ENCODE data around the gene ITGAD.

Gene ITGAD

DNA sequence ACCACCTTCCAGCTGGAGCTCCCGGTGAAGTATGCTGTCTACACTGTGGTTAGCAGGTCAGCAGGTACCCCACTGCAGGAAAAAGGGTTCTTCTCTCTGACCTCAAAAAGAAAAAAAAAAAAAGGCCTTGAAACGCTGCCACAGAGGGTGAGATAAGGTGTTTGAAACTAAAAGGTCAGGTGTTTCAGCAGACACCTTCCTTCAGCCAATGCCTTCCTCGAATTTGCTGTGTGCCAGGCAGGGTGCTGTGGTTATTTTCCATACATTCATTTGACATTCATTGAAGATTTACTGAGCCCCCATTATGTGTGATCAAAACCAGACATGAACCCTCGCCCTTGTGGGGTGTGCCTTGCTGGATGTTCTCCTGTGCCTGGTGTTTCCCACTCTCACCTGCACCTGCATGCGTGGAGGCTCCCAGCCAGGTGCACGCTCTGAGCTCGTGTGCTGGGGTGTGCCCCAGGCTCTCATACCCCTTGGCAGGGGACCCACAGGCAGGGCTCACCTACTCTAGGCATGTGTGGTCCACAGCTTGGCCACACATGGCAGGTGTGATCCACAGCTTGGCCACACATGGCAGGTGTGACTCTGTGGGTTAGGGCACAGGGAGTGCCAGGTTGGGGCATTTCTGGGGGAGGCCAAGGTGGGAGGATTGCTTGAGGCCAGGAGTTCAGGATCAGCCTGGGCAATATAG lies 15.8 kb upstream of the ITGAD start:
- Histone ChIP-seq H3K9ac (ENCODE audit: low read depth, low read length, poor library complexity, severe bottlenecking) (no peak overlapping the region), H3F3A (ENCODE audit: low read depth) (no peaks in the 10 kb centered on the region), H3K4me1 (ENCODE audit: insufficient read depth, low read length, poor library complexity, severe bottlenecking) (no peaks in the 10 kb centered on the region), H3K4me3 (ENCODE audit: low read length, poor library complexity, severe bottlenecking) (no peak overlapping the region), H3K27me3 (ENCODE audit: insufficient read depth, low read length, poor library complexity, severe bottlenecking) (no peaks in the 10 kb centered on the region), H2AFZ (ENCODE audit: low read length) (no peak overlapping the region), H4K20me1 (ENCODE audit: insufficient read depth, low read length, poor library complexity, severe bottlenecking) (no peaks in the 10 kb centered on the region), H3K9me3 (ENCODE audit: insufficient read depth, low read depth, low read length) (no peaks in the 10 kb centered on the region), H3K4me2 (ENCODE audit: low read depth, low read length, poor library complexity, severe bottlenecking) (no peak overlapping the region), H3K9me2 (replicated peaks; ENCODE audit: low read depth, low read length) (no peaks in the 10 kb centered on the region), H3K79me2 (ENCODE audit: insufficient read depth, low read length) (no peaks in the 10 kb centered on the region), H3K36me3 (ENCODE audit: insufficient read depth, low read length) (no peaks in the 10 kb centered on the region)
- TF ChIP-seq EZH2phosphoT487 (IDR thresholded peaks at IDR 0.05; ENCODE audit: borderline replicate concordance) = no peak
- TF ChIP-seq, protein P1, sequence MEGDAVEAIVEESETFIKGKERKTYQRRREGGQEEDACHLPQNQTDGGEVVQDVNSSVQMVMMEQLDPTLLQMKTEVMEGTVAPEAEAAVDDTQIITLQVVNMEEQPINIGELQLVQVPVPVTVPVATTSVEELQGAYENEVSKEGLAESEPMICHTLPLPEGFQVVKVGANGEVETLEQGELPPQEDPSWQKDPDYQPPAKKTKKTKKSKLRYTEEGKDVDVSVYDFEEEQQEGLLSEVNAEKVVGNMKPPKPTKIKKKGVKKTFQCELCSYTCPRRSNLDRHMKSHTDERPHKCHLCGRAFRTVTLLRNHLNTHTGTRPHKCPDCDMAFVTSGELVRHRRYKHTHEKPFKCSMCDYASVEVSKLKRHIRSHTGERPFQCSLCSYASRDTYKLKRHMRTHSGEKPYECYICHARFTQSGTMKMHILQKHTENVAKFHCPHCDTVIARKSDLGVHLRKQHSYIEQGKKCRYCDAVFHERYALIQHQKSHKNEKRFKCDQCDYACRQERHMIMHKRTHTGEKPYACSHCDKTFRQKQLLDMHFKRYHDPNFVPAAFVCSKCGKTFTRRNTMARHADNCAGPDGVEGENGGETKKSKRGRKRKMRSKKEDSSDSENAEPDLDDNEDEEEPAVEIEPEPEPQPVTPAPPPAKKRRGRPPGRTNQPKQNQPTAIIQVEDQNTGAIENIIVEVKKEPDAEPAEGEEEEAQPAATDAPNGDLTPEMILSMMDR (conservative IDR thresholded peaks at IDR 0.05; ENCODE audit: low read length) = no peak

DNA sequence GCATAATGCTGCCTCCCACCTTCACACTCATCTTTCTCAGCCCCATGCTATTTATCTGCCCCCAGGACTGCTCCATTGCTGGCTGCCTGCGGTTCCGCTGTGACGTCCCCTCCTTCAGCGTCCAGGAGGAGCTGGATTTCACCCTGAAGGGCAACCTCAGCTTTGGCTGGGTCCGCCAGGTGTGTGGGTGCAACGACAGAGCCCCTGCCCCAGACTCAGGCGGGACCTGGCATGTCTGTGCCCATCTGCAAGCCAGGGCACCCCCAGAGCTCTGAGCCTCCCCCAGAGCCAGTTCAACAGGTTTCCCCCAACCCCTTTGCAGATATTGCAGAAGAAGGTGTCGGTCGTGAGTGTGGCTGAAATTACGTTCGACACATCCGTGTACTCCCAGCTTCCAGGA lies 12.9 kb upstream of the ITGAD start:
- TF ChIP-seq, protein P1 (conservative IDR thresholded peaks at IDR 0.05; ENCODE audit: low read length) = no peak
- no peak for TF ChIP-seq EZH2phosphoT487 (IDR thresholded peaks at IDR 0.05; ENCODE audit: borderline replicate concordance)
- Histone ChIP-seq H3K4me2 (ENCODE audit: low read depth, low read length, poor library complexity, severe bottlenecking) (no peak overlapping the region), H3K79me2 (ENCODE audit: insufficient read depth, low read length) (no peaks in the 10 kb centered on the region), H3K4me3 (ENCODE audit: low read length, poor library complexity, severe bottlenecking) (no peak overlapping the region), H3K36me3 (ENCODE audit: insufficient read depth, low read length) (no peaks in the 10 kb centered on the region), H3K27me3 (ENCODE audit: insufficient read depth, low read length, poor library complexity, severe bottlenecking) (no peaks in the 10 kb centered on the region), H3K9me2 (replicated peaks; ENCODE audit: low read depth, low read length) (no peaks in the 10 kb centered on the region), H4K20me1 (ENCODE audit: insufficient read depth, low read length, poor library complexity, severe bottlenecking) (no peaks in the 10 kb centered on the region), H3F3A (ENCODE audit: low read depth) (no peaks in the 10 kb centered on the region), H3K9ac (ENCODE audit: low read depth, low read length, poor library complexity, severe bottlenecking) (no peak overlapping the region), H3K4me1 (ENCODE audit: insufficient read depth, low read length, poor library complexity, severe bottlenecking) (no peaks in the 10 kb centered on the region), H2AFZ (ENCODE audit: low read length) (no peak overlapping the region), H3K9me3 (ENCODE audit: insufficient read depth, low read depth, low read length) (no peaks in the 10 kb centered on the region)

DNA sequence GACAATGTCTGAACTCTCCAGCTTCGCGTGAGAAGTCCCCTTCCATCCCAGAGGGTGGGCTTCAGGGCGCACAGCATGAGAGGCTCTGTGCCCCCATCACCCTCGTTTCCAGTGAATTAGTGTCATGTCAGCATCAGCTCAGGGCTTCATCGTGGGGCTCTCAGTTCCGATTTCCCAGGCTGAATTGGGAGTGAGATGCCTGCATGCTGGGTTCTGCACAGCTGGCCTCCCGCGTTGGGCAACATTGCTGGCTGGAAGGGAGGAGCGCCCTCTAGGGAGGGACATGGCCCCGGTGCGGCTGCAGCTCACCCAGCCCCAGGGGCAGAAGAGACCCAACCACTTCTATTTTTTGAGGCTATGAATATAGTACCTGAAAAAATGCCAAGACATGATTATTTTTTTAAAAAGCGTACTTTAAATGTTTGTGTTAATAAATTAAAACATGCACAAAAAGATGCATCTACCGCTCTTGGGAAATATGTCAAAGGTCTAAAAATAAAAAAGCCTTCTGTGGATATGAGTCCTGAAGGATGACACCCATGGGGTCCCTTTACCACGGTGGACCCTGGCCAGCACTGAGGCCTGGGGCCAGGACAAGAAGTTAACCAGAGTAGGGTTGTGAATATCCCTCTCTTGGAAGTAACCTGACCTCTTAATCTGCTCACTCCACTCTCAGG lies 10.5 kb upstream of the ITGAD start:
- Histone ChIP-seq H2AFZ (ENCODE audit: low read length) (no peak overlapping the region), H3K9ac (ENCODE audit: low read depth, low read length, poor library complexity, severe bottlenecking) (no peak overlapping the region), H3K36me3 (ENCODE audit: insufficient read depth, low read length) (no peaks in the 10 kb centered on the region), H3K4me3 (ENCODE audit: low read length, poor library complexity, severe bottlenecking) (no peak overlapping the region), H3K9me3 (ENCODE audit: insufficient read depth, low read depth, low read length) (no peaks in the 10 kb centered on the region), H3K27me3 (ENCODE audit: insufficient read depth, low read length, poor library complexity, severe bottlenecking) (no peaks in the 10 kb centered on the region), H3K4me2 (ENCODE audit: low read depth, low read length, poor library complexity, severe bottlenecking) (no peak overlapping the region), H3K79me2 (ENCODE audit: insufficient read depth, low read length) (no peaks in the 10 kb centered on the region), H3K9me2 (replicated peaks; ENCODE audit: low read depth, low read length) (no peaks in the 10 kb centered on the region), H3F3A (ENCODE audit: low read depth) (no peaks in the 10 kb centered on the region), H4K20me1 (ENCODE audit: insufficient read depth, low read length, poor library complexity, severe bottlenecking) (no peaks in the 10 kb centered on the region), H3K4me1 (ENCODE audit: insufficient read depth, low read length, poor library complexity, severe bottlenecking) (peaks cover 15% of the 10 kb centered on the region)
- TF ChIP-seq, protein P1 (conservative IDR thresholded peaks at IDR 0.05; ENCODE audit: low read length) = peak; percentile 93
- TF ChIP-seq EZH2phosphoT487 (IDR thresholded peaks at IDR 0.05; ENCODE audit: borderline replicate concordance) = no peak

Data from Loucy (cell line).